ENCODE measurements around the gene ANKMY1. TPM values are rescaled to one million over a fixed set of nuclear protein-coding genes. Genes with fewer than 3 reads are reported as not detected.
"Not testable (repeated sequence)": the region's sequence is repeated elsewhere in the genome, so short reads cannot be mapped to it uniquely, and the experiment has no call there.

The ANKMY1 gene
- total and polyA plus RNA-seq, 2 donors, result 6.6 to 10.3 TPM

- Histone ChIP-seq H3K9me3 (ENCODE audit: control insufficient read depth in 2 of 2, insufficient read depth in 1 of 2, low read length in 1 of 2) (peaks cover 23 to 51% of the 10 kb centered on the region in 2 donors), H3K36me3 (ENCODE audit: control insufficient read depth in 2 of 2, insufficient read depth in 2 of 2, low read length in 1 of 2) (peaks cover 3 to 36% of the 10 kb centered on the region in 2 donors), H3K4me1 (ENCODE audit: control insufficient read depth in 2 of 2, insufficient read depth in 2 of 2, low read length in 2 of 2) (no peaks in the 10 kb centered on the region), H3K27ac (ENCODE audit: low read depth in 1 of 2, low read length in 1 of 2) (no peak overlapping the region), H3K4me3 (ENCODE audit: low read length in 2 of 2) (no peak overlapping the region), H3K27me3 (ENCODE audit: control insufficient read depth in 2 of 2, insufficient read depth in 1 of 2, low read length in 1 of 2) (no peaks in the 10 kb centered on the region)
- WGBS, result 92% methylated on average over 13 of the region's 13 CpGs
- no peak for DNase-seq (ENCODE audit: low read depth in 6 of 9, low spot score in 9 of 9)
Measured at GRCh38 chr2:240528406-240529040, 29.3 kb downstream of the ANKMY1 start.

GRCh38 chr2:240527153-240527750, 30.5 kb downstream of the ANKMY1 start:
- Histone ChIP-seq H3K4me1 (ENCODE audit: control insufficient read depth in 2 of 2, insufficient read depth in 2 of 2, low read length in 2 of 2) (no peaks in the 10 kb centered on the region), H3K36me3 (ENCODE audit: control insufficient read depth in 2 of 2, insufficient read depth in 2 of 2, low read length in 1 of 2) (peaks cover 6 to 42% of the 10 kb centered on the region in 2 donors), H3K27me3 (ENCODE audit: control insufficient read depth in 2 of 2, insufficient read depth in 1 of 2, low read length in 1 of 2) (no peaks in the 10 kb centered on the region), H3K4me3 (ENCODE audit: low read length in 2 of 2) (no peak overlapping the region), H3K27ac (ENCODE audit: low read depth in 1 of 2, low read length in 1 of 2) (no peak overlapping the region), H3K9me3 (ENCODE audit: control insufficient read depth in 2 of 2, insufficient read depth in 1 of 2, low read length in 1 of 2) (peaks cover 25 to 62% of the 10 kb centered on the region in 2 donors)
- 93% methylated on average over 3 of the region's 3 CpGs for WGBS
- DNase-seq (ENCODE audit: low read depth in 6 of 9, low spot score in 9 of 9), result no peak

- DNase-seq (ENCODE audit: low read depth in 6 of 9, low spot score in 9 of 9), result no peak
- Histone ChIP-seq H3K4me1 (ENCODE audit: control insufficient read depth in 2 of 2, insufficient read depth in 2 of 2, low read length in 2 of 2) (no peaks in the 10 kb centered on the region), H3K9me3 (ENCODE audit: control insufficient read depth in 2 of 2, insufficient read depth in 1 of 2, low read length in 1 of 2) (peaks cover 25 to 68% of the 10 kb centered on the region in 2 donors), H3K27me3 (ENCODE audit: control insufficient read depth in 2 of 2, insufficient read depth in 1 of 2, low read length in 1 of 2) (no peaks in the 10 kb centered on the region), H3K27ac (ENCODE audit: low read depth in 1 of 2, low read length in 1 of 2) (no peak overlapping the region), H3K36me3 (ENCODE audit: control insufficient read depth in 2 of 2, insufficient read depth in 2 of 2, low read length in 1 of 2) (peaks cover 6 to 42% of the 10 kb centered on the region in 2 donors), H3K4me3 (ENCODE audit: low read length in 2 of 2) (no peak overlapping the region)
- 93% methylated on average over 4 of the region's 4 CpGs for WGBS
Measured at GRCh38 chr2:240526521-240526920, 31.3 kb downstream of the ANKMY1 start.

GRCh38 chr2:240525802-240526201, 32.0 kb downstream of the ANKMY1 start:
- H3K4me1 ChIP-seq (ENCODE audit: control insufficient read depth in 2 of 2, insufficient read depth in 2 of 2, low read length in 2 of 2), result no peaks in the 10 kb centered on the region
- peaks cover 23 to 68% of the 10 kb centered on the region in 2 donors for H3K9me3 ChIP-seq (ENCODE audit: control insufficient read depth in 2 of 2, insufficient read depth in 1 of 2, low read length in 1 of 2)
- peaks cover 6 to 42% of the 10 kb centered on the region in 2 donors for H3K36me3 ChIP-seq (ENCODE audit: control insufficient read depth in 2 of 2, insufficient read depth in 2 of 2, low read length in 1 of 2)
- 96% methylated on average over 6 of the region's 6 CpGs for WGBS
- H3K27me3 ChIP-seq (ENCODE audit: control insufficient read depth in 2 of 2, insufficient read depth in 1 of 2, low read length in 1 of 2), result peaks cover 0 to 4% of the 10 kb centered on the region in 2 donors
- no peak for DNase-seq (ENCODE audit: low read depth in 6 of 9, low spot score in 9 of 9)
- H3K4me3 ChIP-seq (ENCODE audit: low read length in 2 of 2), result no peak overlapping the region
- no peak overlapping the region for H3K27ac ChIP-seq (ENCODE audit: low read depth in 1 of 2, low read length in 1 of 2)

GRCh38 chr2:240524963-240525718, 32.6 kb downstream of the ANKMY1 start:
- Histone ChIP-seq H3K27me3 (ENCODE audit: control insufficient read depth in 2 of 2, insufficient read depth in 1 of 2, low read length in 1 of 2) (peaks cover 0 to 10% of the 10 kb centered on the region in 2 donors), H3K4me1 (ENCODE audit: control insufficient read depth in 2 of 2, insufficient read depth in 2 of 2, low read length in 2 of 2) (no peaks in the 10 kb centered on the region), H3K36me3 (ENCODE audit: control insufficient read depth in 2 of 2, insufficient read depth in 2 of 2, low read length in 1 of 2) (peaks cover 6 to 39% of the 10 kb centered on the region in 2 donors), H3K4me3 (ENCODE audit: low read length in 2 of 2) (no peak overlapping the region), H3K9me3 (ENCODE audit: control insufficient read depth in 2 of 2, insufficient read depth in 1 of 2, low read length in 1 of 2) (peaks cover 21 to 68% of the 10 kb centered on the region in 2 donors), H3K27ac (ENCODE audit: low read depth in 1 of 2, low read length in 1 of 2) (no peak overlapping the region)
- DNase-seq (ENCODE audit: low read depth in 6 of 9, low spot score in 9 of 9), result no peak
- 75% methylated on average over 8 of the region's 8 CpGs for WGBS

GRCh38 chr2:240523451-240524281, 34.1 kb downstream of the ANKMY1 start:
- H3K4me1 ChIP-seq (ENCODE audit: control insufficient read depth in 2 of 2, insufficient read depth in 2 of 2, low read length in 2 of 2), result no peaks in the 10 kb centered on the region
- peaks cover 19 to 55% of the 10 kb centered on the region in 2 donors for H3K9me3 ChIP-seq (ENCODE audit: control insufficient read depth in 2 of 2, insufficient read depth in 1 of 2, low read length in 1 of 2)
- peaks cover 0 to 20% of the 10 kb centered on the region in 2 donors for H3K27me3 ChIP-seq (ENCODE audit: control insufficient read depth in 2 of 2, insufficient read depth in 1 of 2, low read length in 1 of 2)
- DNase-seq (ENCODE audit: low read depth in 6 of 9, low spot score in 9 of 9), result no peak
- H3K4me3 ChIP-seq (ENCODE audit: low read length in 2 of 2), result no peak overlapping the region
- 96% methylated on average over 32 of the region's 32 CpGs for WGBS
- H3K36me3 ChIP-seq (ENCODE audit: control insufficient read depth in 2 of 2, insufficient read depth in 2 of 2, low read length in 1 of 2), result peaks cover 4 to 33% of the 10 kb centered on the region in 2 donors
- H3K27ac ChIP-seq (ENCODE audit: low read depth in 1 of 2, low read length in 1 of 2), result no peak overlapping the region

GRCh38 chr2:240522406-240522805, 35.4 kb downstream of the ANKMY1 start:
- peaks cover 19 to 54% of the 10 kb centered on the region in 2 donors for H3K9me3 ChIP-seq (ENCODE audit: control insufficient read depth in 2 of 2, insufficient read depth in 1 of 2, low read length in 1 of 2)
- H3K27me3 ChIP-seq (ENCODE audit: control insufficient read depth in 2 of 2, insufficient read depth in 1 of 2, low read length in 1 of 2), result peaks cover 0 to 20% of the 10 kb centered on the region in 2 donors
- no peak overlapping the region for H3K27ac ChIP-seq (ENCODE audit: low read depth in 1 of 2, low read length in 1 of 2)
- no peak for DNase-seq (ENCODE audit: low read depth in 6 of 9, low spot score in 9 of 9)
- no peaks in the 10 kb centered on the region for H3K4me1 ChIP-seq (ENCODE audit: control insufficient read depth in 2 of 2, insufficient read depth in 2 of 2, low read length in 2 of 2)
- WGBS, result over 99% methylated on average over 12 of the region's 12 CpGs
- H3K36me3 ChIP-seq (ENCODE audit: control insufficient read depth in 2 of 2, insufficient read depth in 2 of 2, low read length in 1 of 2), result peaks cover 3 to 30% of the 10 kb centered on the region in 2 donors
- no peak overlapping the region for H3K4me3 ChIP-seq (ENCODE audit: low read length in 2 of 2)

- H3K27ac ChIP-seq (ENCODE audit: low read depth in 1 of 2, low read length in 1 of 2); DNase-seq (ENCODE audit: low read depth in 6 of 9, low spot score in 9 of 9); H3K4me3 ChIP-seq (ENCODE audit: low read length in 2 of 2); H3K4me1 ChIP-seq (ENCODE audit: control insufficient read depth in 2 of 2, insufficient read depth in 2 of 2, low read length in 2 of 2): not testable (repeated sequence)
- peaks cover 3 to 30% of the 10 kb centered on the region in 2 donors for H3K36me3 ChIP-seq (ENCODE audit: control insufficient read depth in 2 of 2, insufficient read depth in 2 of 2, low read length in 1 of 2)
- H3K27me3 ChIP-seq (ENCODE audit: control insufficient read depth in 2 of 2, insufficient read depth in 1 of 2, low read length in 1 of 2), result peaks cover 0 to 20% of the 10 kb centered on the region in 2 donors
- H3K9me3 ChIP-seq (ENCODE audit: control insufficient read depth in 2 of 2, insufficient read depth in 1 of 2, low read length in 1 of 2), result peaks cover 19 to 54% of the 10 kb centered on the region in 2 donors
- 97% methylated on average over 5 of the region's 5 CpGs for WGBS
Measured at GRCh38 chr2:240521885-240522284, 35.9 kb downstream of the ANKMY1 start.
